HG02885 (cell line): ENCODE measurements around the gene ORC3.
A peak's percentile ranks its signal among the peaks of the same experiment; 100 is the strongest.

Source experiments
- ATAC-seq: cut with Tn5 transposase; IDR thresholded peaks from one replicate; pipeline ENCODE4 v1.9.1; 2021; ENCODE audit warnings: mild to moderate bottlenecking; ENCODE audit not compliant: unreplicated experiment, poor library complexity

Gene ORC3

GRCh38 chr6:87589693-87590416 lies at the start of gene ORC3, which contains the start of gene RARS2:
Gene ORC3, plus strand, starts transcription at chr6:87590135. Its CDS starts 34 bp downstream, at chr6:87590169.
Gene RARS2, minus strand, starts transcription at chr6:87589987. Its CDS starts 30 bp downstream, at chr6:87589957.
- ATAC-seq, result peak; percentile 100

DNA sequence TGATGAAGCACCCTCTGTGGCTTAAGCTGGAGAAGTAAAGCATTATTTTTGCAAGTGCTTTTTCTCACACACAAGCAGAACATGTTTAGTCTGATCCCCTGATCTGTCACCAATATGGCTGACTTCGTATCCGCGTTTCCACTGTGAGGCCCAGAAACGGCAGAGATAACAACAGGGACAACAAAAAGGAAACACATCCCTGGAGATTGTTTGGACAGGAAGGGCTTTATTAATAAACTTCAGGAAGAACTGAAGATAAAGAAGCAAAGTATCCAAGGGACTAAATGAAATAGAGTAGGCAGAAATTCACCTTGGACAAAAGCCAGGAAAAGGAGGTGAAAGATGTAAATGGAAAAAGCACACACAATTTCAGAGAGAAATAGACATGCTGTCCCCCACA lies 49.4 kb upstream of the ORC3 start:
- no peak for ATAC-seq

GRCh38 chr6:87541041-87541440 lies 48.9 kb upstream of the ORC3 start:
- no peak for ATAC-seq

- ATAC-seq, result no peak
Measured at GRCh38 chr6:87541744-87542143, 48.2 kb upstream of the ORC3 start.

- ATAC-seq, result no peak
Measured at GRCh38 chr6:87543696-87544473, 46.0 kb upstream of the ORC3 start.

DNA sequence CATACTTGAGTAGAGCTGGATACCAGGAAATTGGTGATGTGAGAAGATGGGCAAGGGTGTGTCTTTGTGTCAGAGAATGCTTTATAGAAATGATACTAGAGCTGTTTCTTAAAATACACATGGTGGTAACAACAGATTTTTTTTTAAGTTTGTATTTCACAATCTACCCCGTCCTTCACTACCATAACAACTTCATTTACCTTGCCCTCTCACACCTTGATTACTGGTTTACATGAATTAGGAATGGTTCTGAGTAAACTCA lies 45.5 kb upstream of the ORC3 start:
- ATAC-seq, result no peak

DNA sequence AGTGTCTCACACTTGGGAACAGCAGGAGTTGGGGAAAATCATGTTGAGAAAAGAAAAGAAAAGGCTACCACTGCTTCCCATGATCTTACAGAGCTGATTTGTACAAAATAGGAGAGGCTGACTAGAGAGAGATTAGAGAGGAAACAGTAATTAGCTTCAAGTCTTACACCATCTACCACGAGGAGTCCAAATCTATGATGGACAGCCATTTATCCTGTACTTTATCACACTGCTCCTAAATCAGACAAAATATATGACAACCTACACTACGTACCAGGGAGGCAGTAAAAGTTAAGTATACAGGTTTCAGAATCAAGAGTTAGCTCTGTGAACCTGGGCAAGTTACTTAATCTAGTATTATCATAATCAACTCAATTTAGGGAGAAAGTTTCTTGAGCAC lies 38.1 kb upstream of the ORC3 start:
- no peak for ATAC-seq

GRCh38 chr6:87553159-87553765 lies 36.7 kb upstream of the ORC3 start:
- ATAC-seq, result no peak

- ATAC-seq, result no peak
Measured at GRCh38 chr6:87555506-87555905, 34.4 kb upstream of the ORC3 start.

DNA sequence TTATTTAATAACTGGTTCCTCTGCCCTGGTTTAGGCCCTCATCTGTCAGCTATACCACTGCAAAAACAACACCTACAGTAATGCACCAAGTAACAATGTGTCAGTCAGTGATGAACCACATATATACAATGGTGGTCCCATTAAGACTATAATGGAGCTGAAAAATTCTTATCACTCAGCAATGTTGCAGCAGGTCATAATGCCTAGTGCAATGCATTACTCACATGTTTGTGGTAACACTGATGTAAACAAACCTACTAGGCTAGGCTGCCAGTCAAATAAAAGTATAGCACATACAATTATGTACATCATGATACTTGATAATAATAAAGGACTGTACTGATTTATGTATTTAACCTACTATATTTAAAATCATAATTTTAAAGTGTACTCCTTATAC lies 31.5 kb upstream of the ORC3 start:
- no peak for ATAC-seq

DNA sequence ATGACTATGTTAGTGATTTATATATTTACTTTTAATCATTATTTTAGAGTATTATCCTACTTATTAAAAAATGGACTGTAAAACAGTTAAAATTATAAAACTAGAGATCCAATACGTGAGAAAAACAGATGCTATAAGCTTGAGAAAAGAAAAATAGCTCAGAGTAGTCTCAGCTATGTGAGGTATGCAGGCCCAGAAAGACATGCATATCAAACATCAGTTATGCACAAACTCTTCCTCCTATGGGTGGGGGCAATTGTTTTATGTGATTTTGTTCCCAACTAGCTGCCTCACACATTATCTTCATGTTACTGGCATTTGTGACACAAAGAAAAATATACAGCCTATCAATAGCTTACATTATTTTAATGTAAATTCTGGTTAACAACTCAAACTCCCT lies 28.9 kb upstream of the ORC3 start:
- no peak for ATAC-seq

DNA sequence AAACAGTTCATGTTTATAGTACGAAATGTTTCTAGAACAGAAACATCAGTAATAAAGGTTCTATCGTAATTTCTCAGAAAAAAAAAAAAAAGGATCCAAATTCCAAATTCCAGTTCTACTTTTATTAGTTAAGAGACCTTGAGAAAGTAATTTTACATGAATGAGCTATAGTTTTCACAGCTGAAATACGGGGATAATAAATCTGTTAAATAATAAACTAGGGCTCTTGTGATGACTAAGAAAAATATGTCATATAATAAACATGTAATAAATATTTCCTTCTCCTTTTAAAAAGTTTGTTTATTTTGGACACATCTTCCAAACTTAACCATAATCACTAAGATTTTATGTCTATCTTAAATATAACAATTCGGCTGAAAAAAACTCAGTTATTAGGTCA lies 17.9 kb upstream of the ORC3 start:
- ATAC-seq, result no peak

GRCh38 chr6:87572883-87573282 lies 17.1 kb upstream of the ORC3 start:
- ATAC-seq, result peak; percentile 71

DNA sequence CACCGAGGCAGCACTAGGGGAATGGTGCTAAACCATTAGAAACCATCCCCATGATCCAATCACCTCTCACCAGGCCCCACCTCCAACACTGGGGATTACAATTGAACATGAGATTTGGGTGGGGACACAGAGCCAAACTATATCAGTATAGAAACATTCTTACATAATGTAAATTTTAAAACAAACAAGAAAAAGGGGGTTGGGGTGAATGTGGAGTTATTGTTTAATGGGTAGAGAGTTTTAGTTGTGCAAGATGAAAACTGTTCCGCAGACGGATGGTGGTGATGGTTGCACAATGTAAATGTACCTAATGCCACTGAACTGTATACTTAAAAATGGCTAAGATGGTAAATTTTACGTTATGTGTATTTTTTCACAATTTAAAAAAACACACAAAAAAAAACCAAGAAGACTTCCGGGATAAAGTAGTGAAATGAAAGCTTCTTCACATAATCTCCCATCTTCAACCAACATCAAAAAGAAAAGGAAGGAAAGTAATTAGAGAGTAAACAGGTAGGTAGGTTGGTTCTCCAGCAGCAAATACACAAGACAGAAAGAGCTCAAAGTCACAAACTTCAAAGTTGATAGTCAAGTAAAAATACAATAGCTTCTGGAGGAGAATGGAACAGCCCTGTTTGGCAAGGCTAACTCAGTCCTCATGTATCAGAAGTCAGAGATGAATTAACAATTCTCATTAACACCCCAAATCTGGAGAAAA lies 16.5 kb upstream of the ORC3 start:
- ATAC-seq, result no peak

DNA sequence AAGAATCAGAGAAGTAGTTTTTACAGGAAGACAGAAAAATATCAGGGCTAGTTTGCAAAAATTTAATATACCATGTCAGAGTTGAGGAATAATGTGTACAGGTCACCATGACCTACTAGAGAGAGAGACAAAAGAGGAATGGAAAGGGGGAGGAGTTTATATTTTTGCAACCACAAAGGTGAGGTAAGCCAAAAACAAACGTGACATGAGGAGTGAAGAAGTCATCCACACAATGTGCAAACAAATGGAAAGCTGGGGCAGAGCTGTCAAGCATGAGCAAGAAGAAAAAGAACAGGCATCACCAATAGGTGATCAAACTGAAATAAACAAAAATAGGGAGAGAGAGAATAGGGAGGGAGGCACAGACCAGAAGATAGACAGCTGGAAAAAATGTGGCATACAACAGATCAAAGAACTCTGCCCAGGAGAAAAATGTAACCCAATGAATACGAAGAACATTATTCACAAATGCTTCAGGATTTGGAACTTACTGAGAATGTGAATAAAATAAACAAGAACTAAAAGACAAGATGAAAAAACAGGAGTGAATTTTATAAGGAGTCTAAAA lies 15.6 kb upstream of the ORC3 start:
- ATAC-seq, result peak; percentile 58

- no peak for ATAC-seq
Measured at GRCh38 chr6:87575423-87575822, 14.5 kb upstream of the ORC3 start.

- no peak for ATAC-seq
Measured at GRCh38 chr6:87583822-87584221, 6.1 kb upstream of the ORC3 start.

- no peak for ATAC-seq
Measured at GRCh38 chr6:87586371-87587077, 3.4 kb upstream of the ORC3 start.

DNA sequence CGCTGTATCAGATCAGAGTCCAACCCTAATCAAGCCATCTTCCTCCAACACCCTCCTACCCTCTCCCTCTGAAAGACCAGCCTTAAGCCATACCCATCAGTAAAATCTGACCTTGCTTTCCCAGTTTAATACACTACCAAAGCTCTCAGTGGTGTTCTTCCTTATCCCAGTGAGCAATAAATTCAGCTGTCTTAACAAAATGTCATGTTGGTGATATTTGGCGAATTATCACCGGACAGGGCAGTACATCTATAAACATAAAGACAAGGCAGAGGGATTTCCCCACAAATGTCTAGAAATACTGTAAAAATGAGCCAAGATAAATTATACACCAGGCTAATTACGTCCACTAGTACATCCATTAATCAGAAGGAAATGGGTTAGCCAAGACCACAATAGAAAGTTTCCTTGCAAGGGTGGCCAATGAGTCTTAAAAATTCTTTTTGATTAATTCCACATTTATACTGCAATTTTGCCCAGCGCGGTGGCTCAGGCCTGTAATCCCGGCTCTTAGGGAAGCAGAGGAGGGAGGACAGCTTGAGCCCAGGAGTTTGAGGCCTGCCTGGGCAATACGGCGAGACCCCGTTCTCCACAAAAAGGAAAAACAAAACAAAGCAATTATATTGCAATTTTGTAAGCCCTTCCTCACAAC lies 1.1 kb upstream of the ORC3 start:
- ATAC-seq, result no peak
